Motor neuron (in vitro differentiated cells): ENCODE measurements around the gene TANGO2. TPM values are rescaled to one million over a fixed set of nuclear protein-coding genes. Genes with fewer than 3 reads are reported as not detected.
A peak's percentile ranks its signal among the peaks of the same experiment; 100 is the strongest.

ENCODE experiments used
- ATAC-seq, 8 experiments: fragments of 200-7000 bp; cut with Tn5 transposase; replicated peaks in 6 of 8; 2 replicates each; pipeline ENCODE4 v1.8.0; 2021; ENCODE audit warnings: mild to moderate bottlenecking in 8 of 8, moderate library complexity in 8 of 8
- H3K27ac ChIP-seq, 2 donors: fragments of 250-450 bp; sonication (Bioruptor Pico); 2 replicates each; pipeline ENCODE4 v1.9.0; 2021; ENCODE audit warnings: antibody characterized with exemption in 2 of 2, mild to moderate bottlenecking in 2 of 2, moderate library complexity in 1 of 2
- H3K4me1 ChIP-seq, 2 donors: fragments of 250-450 bp; sonication (Bioruptor Pico); replicated peaks in 1 of 2; 2 replicates each; pipeline ENCODE4 v1.6.1; 2021; ENCODE audit warnings: antibody characterized with exemption in 2 of 2, mild to moderate bottlenecking in 2 of 2, moderate library complexity in 1 of 2
- H3K4me3 ChIP-seq, 5 donors: fragments of 250-450 bp; sonication (Bioruptor Pico); 2 replicates each; pipeline ENCODE4 v1.9.0; 2021; ENCODE audit warnings: antibody characterized with exemption in 5 of 5, mild to moderate bottlenecking in 5 of 5, moderate library complexity in 4 of 5
- WGBS, 10 experiments: fragments of 450-650 bp; shearing (Covaris generic); methylation state at CpG; one replicate each; pipeline ENCODE4 v1.0.0; 2022; 5-methylcytosine and 5-hydroxymethylcytosine counted together
- in situ Hi-C, 9 experiments: fragments of 400-800 bp; cut with MboI; loops; one replicate each; pipeline ENCODE4 v1.15.0; 2021; ENCODE audit warnings: low sequenced_read_pairs in 9 of 9, low pct_unique_long_range_greater_than_20kb in 2 of 9; ENCODE audit not compliant: unreplicated experiment in 9 of 9
- total RNA-seq, 8 experiments: library from RNA; unstranded; fragments of 300-600 nt; gene quantifications; 2 replicates each; pipeline versions ENCODE4 v1.2.3 to v1.2.4, GENCODE V29; 2022

TANGO2 gene
- total RNA-seq, 8 experiments from 2014 or later: 5.4 to 36.3 (median 14.5) TPM

DNA sequence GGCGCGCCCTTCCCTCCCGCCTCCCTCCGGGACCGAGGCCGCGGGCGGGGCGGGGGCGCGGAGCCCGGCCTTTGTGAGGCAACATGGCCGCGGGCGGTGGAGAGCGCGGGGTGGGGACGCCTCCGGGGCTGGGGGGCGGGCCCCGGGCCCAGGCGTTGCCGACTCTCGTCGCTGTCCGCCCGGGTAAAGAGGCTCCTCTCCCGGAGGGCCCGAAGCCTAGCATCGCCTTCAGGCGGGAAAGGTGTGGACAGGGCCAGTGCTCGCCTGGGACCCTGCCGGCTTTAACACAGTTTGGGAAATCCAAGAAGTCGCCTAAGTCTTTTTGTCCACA is 59.5 kb downstream of the TANGO2 start:
- peak; percentile 24 to 48 (median 42) for ATAC-seq
- Histone ChIP-seq H3K4me1 (peaks cover 44 to 46% of the 10 kb centered on the region in 2 donors), H3K4me3 (peak overlapping the region; percentile 83 to 95 (median 92)), H3K27ac (peak overlapping the region; percentile 98)
- in situ Hi-C loops: no loop called here
- WGBS, 10 experiments: no CpG with 5 or more reads among the region's 34 CpGs

DNA sequence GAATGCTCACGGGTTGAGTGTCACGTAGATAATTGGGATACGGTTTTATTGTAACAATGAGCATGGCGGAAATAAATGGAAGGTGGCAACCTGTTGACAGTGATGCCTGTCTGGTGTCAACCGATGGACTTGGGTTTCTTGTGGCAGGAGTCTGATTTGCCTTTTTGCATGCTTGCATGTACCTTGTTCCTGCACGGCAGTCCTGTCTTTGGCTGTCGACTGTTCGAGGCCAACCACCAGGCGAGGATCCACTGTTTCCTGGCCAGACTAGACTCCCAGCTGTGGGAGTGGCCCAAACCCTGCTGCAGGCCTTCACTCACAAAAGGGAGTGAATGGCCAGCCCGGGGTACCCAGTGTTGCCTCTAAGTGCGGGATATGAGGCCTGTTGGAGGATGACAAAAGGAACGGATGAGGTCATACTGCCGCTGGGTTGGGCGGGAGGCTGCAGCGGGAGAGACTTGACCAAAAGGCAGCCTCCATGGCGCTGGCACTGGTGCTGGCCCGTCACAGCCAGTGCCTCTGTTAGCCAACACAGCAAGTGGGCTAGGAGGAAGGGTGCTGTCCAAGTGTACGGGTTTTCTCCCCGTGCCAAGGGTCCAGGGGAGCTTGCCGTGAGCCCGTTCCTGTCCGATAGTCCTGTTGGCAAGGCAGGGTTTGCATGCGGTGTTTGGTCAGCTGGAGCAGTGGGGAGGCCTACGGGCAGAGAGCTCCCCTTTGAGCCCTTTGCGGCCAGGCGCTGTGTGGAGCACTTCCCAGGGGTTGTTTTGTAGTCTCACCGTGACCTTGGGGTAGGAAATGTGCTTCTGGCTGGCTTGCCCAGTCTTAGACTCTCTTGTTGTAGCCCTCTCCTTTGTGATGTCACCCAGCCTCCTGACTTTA is 60.1 kb downstream of the TANGO2 start:
- 0 to 10% (median 2%) methylated on average over 1 to 14 of the region's 27 CpGs; no CpG with 5 or more reads in 3 of the 10 experiments for WGBS, 10 experiments
- peak; percentile 3 to 55 (median 29) for ATAC-seq
- H3K27ac ChIP-seq: peak overlapping the region; percentile 98
- H3K4me3 ChIP-seq: peak overlapping the region; percentile 83 to 95 (median 92)
- in situ Hi-C loops: no loop called here
- H3K4me1 ChIP-seq: peaks cover 44 to 46% of the 10 kb centered on the region in 2 donors

DNA sequence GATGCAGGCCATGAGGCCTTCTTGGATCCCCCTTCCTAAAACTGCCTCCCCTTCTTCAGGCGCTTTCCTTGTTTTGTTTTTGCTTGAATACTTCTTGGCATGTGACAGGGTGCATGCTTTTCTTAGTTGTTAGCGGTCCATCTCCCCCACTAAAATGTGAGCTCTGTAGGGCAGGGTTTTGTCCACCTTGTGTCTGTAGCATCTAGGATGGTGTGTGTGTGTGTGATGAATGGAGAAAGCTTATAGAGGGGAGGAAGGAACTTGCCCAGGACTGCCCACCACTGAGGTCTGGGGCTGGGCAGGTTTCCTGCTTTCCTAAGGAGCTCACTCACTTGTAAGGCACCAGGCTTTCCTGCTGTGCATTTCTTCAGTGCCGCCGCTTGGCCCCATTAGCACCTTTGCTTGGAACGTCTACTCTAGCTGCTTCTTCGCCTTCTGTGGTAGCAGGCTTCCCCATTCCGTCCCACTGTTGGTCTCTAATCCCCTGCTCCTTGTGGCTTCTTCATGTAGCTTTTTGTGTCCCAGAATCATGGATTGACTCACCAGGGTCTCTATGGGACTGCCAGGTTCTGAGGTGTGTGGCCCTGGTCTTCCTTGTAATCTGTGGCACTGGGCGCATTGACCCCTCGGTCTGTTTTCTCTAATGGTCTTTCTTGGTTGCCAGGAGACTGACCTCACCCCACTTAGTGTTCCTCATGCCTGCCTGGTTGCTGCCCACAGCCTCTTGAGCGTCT is 62.4 kb downstream of the TANGO2 start:
- Histone ChIP-seq H3K4me3 (no peak overlapping the region), H3K4me1 (peaks cover 44 to 46% of the 10 kb centered on the region in 2 donors), H3K27ac (no peak overlapping the region)
- WGBS, 10 experiments: 80 to 100% (median 97%) methylated on average over 1 to 9 of the region's 10 CpGs; no CpG with 5 or more reads in 2 of the 10 experiments
- in situ Hi-C loops: no loop called here
- no peak for ATAC-seq

DNA sequence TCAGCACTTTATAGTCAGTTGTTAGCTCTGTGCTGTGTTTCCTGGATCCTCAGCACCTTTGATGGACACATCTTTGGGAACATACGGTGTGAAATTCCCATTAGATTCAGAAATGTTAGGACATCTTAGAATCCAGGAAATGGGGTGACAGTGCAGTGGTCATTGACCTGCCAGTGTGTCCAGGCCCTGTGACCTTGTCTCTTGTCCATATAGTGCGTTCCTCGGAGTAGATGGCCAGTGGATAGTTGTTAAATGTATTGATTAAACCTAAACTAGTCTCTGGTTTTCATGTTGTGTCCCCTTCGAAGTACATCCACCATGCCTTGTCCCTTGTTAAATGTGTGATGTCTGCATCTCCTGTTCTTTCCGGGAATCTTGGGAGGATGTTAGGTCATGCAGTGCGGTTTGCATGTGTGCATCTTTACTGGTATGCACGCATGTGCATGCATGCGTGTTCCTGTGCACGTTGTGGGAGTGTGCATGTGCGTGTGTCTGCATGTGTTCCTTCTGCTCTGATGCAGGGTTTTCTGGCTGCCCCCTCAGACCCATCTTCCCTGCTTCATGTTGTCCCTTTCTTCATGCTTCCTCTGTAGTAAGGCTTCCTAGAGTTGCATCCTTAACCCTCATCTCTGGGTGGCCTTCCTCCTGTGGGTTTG is 63.1 kb downstream of the TANGO2 start:
- ATAC-seq: no peak
- in situ Hi-C loops: no loop called here
- H3K4me3 ChIP-seq: no peak overlapping the region
- H3K27ac ChIP-seq: peak overlapping the region; percentile 4 to 61
- 20 to 100% (median 78%) methylated on average over 1 to 2 of the region's 10 CpGs; no CpG with 5 or more reads in 4 of the 10 experiments for WGBS, 10 experiments
- peaks cover 42 to 44% of the 10 kb centered on the region in 2 donors for H3K4me1 ChIP-seq

DNA sequence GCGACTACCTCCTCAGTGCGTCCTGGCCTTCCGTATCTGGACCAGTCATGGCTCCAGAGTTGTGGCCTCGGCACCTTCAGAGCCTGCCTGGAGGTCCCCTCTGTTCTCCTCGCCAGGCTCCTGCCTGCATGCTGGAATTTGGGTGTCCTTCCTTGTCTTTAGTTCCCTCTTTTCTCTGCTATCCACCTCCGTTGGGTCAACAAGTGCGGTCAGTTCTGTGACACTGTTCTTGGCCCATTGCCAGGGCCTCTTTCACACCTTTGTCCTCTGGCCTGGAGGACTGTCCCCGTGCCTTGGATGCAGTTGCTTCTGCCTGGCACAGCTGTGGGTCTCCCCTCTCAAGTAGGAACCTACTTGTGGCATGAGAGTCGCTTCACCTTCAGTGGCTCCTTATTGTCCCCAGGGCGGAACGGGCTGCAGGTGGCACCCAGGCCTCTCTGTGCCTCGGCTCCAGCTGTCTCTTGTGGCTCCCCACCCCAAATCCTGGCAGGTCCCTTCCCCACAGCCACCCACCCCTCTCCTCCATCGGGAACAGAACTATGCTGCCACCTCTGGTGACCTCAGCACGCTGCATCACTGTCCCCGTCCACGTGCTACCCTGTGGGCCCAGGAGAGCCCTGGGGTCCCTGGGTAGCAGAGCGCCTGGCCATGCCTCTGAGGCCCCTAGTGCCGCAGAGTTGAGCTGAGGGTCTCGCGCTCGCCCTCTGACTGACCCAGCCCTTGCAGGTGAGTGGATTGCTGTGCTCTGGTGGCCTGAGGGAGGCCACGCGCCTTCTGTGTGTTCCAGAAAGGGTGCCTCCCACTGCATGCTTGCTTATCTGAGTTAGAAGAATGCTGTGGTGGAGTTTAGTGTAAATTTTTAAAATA is 63.9 kb downstream of the TANGO2 start:
- 78 to 100% (median 80%) methylated on average over 1 to 10 of the region's 23 CpGs; no CpG with 5 or more reads in 3 of the 10 experiments for WGBS, 10 experiments
- peak overlapping the region; percentile 4 to 61 for H3K27ac ChIP-seq

DNA sequence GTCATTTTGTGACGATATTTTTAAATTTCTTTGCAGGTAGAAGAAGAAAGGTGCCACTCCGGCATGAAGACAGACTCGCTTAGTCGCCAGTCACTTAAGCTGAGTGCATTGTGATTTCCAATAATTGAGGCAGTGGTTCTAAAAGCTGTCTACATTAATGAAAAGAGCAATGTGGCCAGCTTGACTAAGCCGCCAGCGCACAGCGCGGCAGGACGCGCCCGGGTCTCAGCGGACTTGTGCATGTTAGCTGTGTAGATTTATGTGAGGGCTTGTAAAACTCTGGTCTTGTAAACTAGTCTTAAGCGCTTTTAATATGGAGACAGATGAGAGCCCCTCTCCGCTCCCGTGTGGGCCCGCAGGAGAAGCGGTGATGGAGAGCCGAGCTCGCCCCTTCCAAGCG is 64.7 kb downstream of the TANGO2 start:
- ATAC-seq: no peak
- no peak overlapping the region for H3K4me3 ChIP-seq
- peak overlapping the region in 1 of 2 donors; percentile 61 for H3K27ac ChIP-seq
- H3K4me1 ChIP-seq: peaks cover 37 to 40% of the 10 kb centered on the region in 2 donors
- in situ Hi-C loops: no loop called here
- WGBS, 10 experiments: 80 to 98% (median 96%) methylated on average over 1 to 16 of the region's 20 CpGs; no CpG with 5 or more reads in 2 of the 10 experiments

More for the DNA sequence above, 63.9 kb downstream of the TANGO2 start:
- Histone ChIP-seq H3K4me3 (no peak overlapping the region), H3K4me1 (peaks cover 37 to 40% of the 10 kb centered on the region in 2 donors)
- in situ Hi-C loops: no loop called here
- ATAC-seq: peak in 5 of 8 experiments; percentile 1 to 19 (median 2)

DNA sequence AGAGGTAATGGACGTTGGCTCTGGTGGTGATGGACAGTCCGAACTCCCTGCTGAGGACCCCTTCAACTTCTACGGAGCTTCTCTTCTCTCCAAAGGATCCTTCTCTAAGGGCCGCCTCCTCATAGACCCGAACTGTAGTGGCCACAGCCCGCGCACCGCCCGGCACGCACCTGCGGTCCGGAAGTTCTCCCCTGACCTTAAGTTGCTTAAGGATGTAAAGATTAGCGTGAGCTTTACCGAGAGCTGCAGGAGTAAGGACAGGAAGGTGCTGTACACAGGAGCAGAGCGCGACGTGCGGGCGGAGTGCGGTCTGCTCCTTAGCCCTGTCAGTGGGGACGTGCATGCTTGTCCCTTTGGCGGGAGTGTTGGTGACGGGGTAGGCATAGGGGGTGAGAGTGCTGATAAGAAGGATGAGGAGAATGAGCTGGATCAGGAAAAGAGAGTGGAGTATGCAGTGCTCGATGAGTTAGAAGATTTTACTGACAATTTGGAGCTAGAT is 65.2 kb downstream of the TANGO2 start:
- WGBS, 10 experiments: 80 to 100% (median 100%) methylated on average over 1 to 11 of the region's 24 CpGs; no CpG with 5 or more reads in 2 of the 10 experiments
- no peak overlapping the region for H3K4me3 ChIP-seq
- H3K4me1 ChIP-seq: peaks cover 37 to 40% of the 10 kb centered on the region in 2 donors
- in situ Hi-C loops: no loop called here
- ATAC-seq: no peak
- peak overlapping the region in 1 of 2 donors; percentile 61 for H3K27ac ChIP-seq

- WGBS, 10 experiments: 60 to 100% (median 96%) methylated on average over 1 to 5 of the region's 5 CpGs; no CpG with 5 or more reads in 3 of the 10 experiments
- no peak for ATAC-seq
- in situ Hi-C loops: no loop called here
- Histone ChIP-seq H3K4me3 (no peak overlapping the region), H3K4me1 (peaks cover 32 to 34% of the 10 kb centered on the region in 2 donors), H3K27ac (peak overlapping the region in 1 of 2 donors; percentile 39)
These were observed 65.9 kb downstream of the TANGO2 start for GRCh38 chr22:20086763-20087162.

- Histone ChIP-seq H3K4me1 (peaks cover 24 to 26% of the 10 kb centered on the region in 2 donors), H3K27ac (peak overlapping the region in 1 of 2 donors; percentile 39), H3K4me3 (no peak overlapping the region)
- no peak for ATAC-seq
- WGBS, 10 experiments: 90 to 100% (median 100%) methylated on average over 1 to 3 of the region's 14 CpGs; no CpG with 5 or more reads in 4 of the 10 experiments
- in situ Hi-C loops: no loop called here
These were observed 66.7 kb downstream of the TANGO2 start for GRCh38 chr22:20087319-20088262.

DNA sequence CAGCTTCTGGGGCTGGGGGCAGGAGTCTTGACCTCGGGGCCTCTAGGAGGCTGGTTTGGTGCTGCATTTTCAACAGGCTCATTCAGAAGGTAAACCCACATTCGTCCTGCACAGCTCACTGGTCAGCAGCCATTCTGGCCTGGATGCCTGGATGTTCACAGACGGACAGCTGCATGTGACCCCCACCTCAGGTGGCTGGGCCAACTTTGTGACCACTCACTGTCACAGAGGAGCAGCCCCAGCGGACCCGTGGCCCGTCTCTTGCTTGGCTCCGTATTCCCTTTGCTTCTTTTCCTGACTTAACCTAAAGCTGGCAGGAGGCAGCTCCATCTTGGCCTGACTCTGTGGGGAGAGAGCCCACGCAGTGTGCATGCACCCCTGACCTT is 67.3 kb downstream of the TANGO2 start:
- peaks cover 17 to 19% of the 10 kb centered on the region in 2 donors for H3K4me1 ChIP-seq
- H3K4me3 ChIP-seq: no peak overlapping the region
- H3K27ac ChIP-seq: no peak overlapping the region
- in situ Hi-C loops: no loop called here
- WGBS, 10 experiments: 96 to 100% (median 100%) methylated on average over 1 to 4 of the region's 8 CpGs; no CpG with 5 or more reads in 5 of the 10 experiments
- ATAC-seq: no peak
